GM19240 (cell line): Measurements from ENCODE around the gene INPP5A.
"Not testable (repeated sequence)": the region's sequence is repeated elsewhere in the genome, so short reads cannot be mapped to it uniquely, and the experiment has no call there.

Experiments
- DNase-seq: peaks from one replicate; pipeline ENCODE4 v3.0.0; 2011; ENCODE audit warnings: low spot score; ENCODE audit not compliant: insufficient read length

Gene INPP5A

GRCh38 chr10:132737390-132738048, 199.9 kb downstream of the INPP5A start:
- DNase-seq = no peak

- no peak for DNase-seq
These were observed 201.1 kb downstream of the INPP5A start for GRCh38 chr10:132738454-132739224.

- no peak for DNase-seq
These were observed 201.6 kb downstream of the INPP5A start for GRCh38 chr10:132739225-132739613.

DNA sequence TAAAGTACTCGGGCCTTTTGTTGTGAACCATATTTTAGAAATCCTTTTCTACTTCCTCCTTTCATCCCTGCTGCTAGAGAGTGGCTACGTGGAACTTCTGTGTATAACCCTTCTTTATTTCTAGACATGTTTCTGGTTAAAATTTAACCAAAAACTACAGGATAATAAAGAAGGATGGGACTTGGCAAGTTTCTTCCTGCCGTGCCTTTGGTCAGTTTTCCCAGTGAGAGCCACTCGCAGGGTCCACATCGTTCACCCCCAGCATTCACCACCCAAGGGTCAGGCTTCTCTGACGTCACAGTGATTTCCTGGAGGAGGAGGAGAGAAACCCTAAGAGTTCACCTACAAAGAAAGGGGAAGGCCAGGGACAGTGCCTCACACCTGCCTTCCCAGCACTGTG, 203.0 kb downstream of the INPP5A start:
- no peak for DNase-seq

DNA sequence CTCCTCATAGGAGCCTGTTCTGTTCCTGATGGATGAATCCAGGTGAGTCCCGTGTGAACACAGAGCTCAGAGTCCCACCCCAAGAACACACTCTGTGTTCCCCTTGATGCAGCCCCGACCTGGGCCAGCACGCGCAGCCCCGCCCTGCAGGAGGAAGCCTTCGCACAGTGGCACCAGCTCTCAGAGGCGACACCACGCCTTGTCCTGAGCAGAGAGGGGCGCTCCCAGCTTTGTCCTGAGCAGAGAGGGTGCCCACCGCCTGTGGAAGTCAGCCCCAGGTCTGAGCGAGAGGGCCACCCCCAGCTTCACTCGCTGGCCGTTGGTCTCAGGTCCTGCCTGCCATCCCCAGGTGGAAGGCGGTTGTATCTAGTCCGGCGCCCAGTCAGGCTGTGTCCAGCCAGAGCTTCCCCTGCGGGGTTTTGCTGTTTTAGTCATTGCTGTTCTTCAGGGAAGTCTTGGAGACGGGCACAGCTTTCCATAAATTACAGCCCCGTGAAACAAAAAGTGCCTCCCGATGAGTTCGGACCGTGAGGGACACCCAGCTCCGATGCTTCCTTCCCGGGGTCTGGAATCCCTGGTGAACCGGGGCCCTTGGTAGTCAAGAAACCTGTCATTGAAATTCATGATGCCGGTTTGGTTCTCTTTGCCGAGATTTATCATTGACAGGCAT, 204.7 kb downstream of the INPP5A start:
- DNase-seq = no peak

GRCh38 chr10:132742837-132743194, 205.2 kb downstream of the INPP5A start:
- no peak for DNase-seq

DNA sequence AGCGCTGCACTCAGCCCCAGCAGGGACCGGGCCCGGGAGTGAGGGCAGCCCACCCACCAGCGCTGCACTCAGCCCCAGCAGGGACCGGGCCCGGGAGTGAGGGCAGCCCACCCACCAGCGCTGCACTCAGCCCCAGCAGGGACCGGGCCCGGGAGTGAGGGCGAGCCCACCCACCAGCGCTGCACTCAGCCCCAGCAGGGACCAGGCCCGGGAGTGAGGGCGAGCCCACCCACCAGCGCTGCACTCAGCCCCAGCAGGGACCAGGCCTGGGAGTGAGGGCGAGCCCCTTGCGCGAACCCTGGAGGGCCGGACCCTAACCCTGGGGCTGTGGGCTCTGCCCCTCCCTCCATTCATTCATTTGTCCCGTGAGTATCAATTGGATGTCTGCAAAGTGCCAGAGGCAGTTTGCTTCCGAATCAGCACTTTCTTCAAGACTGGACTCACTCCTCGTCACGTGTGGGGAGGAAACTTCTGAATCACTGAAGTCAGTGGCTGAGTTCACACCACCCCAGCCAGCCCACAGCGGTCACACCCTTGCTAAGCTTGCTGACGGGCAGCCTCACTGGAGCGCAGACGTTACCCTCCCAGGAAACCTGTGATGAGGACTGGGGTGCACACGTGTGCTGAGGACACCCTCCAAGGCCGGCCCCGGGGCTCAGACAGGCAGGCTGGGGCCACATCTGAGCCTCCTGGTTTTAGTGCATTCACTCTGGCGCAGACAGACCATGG, 205.8 kb downstream of the INPP5A start:
- DNase-seq = not testable (repeated sequence)

DNA sequence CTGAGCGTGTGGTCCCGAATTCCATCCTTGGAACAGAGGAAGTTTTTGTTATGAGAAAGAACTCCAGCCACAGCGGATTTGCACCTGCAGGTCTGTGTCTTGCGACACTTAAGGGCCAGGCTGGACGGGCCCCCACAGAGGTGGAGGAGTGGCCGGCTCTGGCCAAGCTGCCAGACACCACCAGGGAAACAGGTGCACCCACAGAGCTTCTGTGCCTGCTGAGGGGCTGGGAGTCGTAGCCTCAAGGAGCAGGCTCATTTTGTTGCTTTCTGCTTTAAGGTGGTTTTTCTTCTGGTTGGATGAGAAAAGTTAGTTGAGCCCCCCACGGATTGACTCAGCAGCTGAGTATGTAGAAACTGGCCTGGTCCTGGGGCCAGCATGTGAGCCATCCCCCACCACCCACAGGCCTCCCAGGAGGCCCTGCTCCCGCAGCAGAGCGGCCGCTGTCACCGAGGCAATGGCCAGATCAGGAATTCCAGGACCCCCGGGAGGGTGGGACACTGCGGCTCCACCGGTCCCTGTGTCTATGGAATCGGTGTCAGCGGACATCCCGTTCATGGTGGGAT, 206.4 kb downstream of the INPP5A start:
- no peak for DNase-seq

DNA sequence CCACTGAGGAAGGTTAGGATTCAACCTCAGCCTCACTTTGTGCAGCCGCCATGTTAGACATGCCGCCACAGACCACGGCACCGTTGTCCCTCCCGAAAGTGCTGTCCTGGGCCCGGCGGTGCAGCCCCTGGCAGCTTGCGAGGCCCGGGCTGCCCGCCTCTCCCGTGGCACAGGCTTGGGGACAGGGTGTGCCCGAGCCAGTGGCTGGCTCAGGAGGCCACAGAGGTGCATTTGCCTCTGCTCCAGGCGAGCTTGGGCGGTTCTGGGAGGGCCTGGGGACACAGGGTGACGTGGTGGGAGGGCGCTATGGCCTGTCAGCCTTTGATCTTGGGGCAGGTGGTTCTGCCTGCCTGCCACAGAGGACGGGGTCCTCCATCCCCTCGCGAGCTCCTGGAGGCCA, 207.3 kb downstream of the INPP5A start:
- DNase-seq = no peak

GRCh38 chr10:132745511-132745910, 207.9 kb downstream of the INPP5A start:
- no peak for DNase-seq

GRCh38 chr10:132745971-132746370, 208.4 kb downstream of the INPP5A start:
- no peak for DNase-seq

- DNase-seq = no peak
These were observed 208.8 kb downstream of the INPP5A start for GRCh38 chr10:132746386-132746785.

DNA sequence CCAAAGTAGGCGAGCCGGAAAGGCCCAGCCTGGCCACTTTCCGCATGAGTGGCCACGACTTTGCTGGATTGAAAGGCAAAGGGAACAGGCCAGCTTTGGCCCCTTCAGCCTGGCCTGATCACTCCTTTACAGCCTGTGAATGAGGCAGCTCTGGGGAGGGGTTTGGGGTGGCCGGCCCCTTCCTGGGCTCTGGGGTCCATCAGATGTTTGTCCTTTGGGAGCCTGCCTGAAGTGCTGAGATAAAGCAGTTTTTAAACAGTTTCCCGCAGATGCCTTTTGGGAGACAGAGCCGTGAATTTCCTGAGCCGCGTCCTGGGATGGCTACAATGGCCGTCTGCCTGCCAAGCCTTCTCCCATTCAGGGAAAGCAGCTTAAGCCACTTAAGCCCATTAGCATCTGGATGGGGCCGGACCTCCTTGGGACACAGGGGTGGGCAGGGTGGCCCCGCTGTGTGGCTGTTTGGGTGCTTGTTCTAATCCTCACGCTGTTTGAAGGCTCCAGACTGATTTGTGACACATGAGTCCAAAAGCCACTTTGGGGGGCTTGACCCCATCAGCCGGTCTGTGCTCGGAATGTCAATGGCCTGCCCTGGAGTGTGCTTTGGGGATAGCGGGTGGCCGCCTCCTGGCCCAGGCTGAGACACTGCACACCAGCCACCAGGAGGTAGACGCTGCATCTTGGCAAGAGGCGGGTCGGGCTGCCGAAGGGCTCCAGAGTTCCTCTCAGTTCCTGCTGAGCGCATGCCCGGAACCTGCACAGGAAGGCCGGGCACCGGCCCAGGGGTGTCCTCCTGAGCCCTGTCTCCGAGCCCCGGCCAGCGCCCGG, 209.4 kb downstream of the INPP5A start:
- no peak for DNase-seq

DNA sequence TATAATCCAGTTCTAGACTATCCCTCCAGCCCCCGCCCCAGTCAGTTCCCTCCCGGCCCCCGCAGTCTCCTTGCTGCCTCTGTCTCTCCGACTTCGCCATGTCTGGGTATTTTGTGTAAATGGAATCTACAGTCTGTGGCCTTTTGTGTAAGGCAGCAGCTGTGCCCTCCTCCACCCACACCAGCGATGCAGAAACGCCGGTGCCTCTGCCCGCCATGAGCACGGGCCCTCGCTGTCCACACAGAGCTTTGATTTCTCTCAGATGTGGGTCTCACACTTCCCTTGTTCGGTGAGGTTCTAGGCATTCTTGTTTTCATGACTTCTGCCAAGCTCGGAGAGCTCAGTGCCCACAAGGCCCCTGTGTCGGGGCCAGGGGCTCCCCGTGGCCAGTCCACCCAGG, 210.5 kb downstream of the INPP5A start:
- DNase-seq = no peak

GRCh38 chr10:132748545-132749370, 211.2 kb downstream of the INPP5A start:
- no peak for DNase-seq

DNA sequence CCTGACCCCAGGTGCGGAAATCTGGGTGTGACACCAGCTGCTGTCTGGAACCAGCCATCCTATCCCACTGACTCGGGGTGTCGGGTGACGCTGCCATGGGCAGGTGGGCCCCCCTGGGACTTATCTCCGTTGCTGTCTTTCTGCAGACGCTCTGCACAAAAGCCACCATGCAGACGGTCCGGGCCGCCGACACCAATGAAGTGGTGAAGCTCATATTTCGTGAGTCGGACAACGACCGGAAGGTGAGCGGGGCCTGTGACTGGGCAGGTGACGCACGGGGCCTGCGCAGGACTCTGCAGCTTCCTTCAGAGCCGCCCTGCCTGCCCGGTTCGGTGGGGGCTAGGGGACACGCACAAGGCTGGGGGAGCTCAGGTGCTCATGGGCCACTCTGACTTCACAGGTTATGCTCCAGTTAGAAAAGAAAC, 211.8 kb downstream of the INPP5A start:
- DNase-seq = no peak

DNA sequence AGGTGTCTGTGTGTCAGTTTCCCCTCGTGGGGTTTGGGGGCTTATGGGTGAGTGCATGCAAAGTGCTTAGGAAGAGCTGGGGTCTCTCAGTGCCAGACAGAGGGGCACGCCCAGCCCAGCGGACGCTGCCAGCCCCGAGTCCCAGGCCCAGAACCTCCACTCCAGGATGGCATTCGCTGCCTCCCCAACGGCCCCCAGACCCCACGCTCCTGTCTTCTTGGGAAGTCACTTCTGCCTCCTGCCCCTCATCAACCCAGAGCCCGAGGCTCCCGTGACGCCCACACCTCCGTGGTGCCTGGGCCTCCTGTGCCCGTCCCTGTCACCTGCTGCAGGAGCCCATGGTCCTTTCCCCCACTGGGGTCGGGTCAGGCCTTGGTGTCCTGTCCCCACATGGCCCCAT, 213.3 kb downstream of the INPP5A start:
- DNase-seq = no peak

DNA sequence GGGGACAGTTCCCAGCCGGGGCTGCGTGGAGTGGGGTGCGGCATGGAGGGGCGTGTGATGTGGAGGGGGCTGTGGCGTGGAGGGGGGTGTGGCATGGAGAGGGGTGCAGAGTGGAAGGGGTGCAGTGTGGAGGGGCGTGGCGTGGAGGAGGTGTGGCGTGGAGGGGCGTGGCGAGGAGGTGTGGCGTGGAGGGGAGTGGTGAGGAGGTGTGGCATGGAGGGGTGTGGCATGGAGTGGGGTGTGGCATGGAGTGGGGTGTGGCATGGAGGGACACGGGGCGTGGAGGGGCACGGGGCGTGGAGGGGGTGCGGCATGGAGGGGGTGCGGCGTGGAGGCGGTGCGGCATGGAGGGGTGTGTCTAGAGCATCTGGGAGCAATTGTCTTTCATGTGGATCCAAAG, 214.8 kb downstream of the INPP5A start:
- DNase-seq = no peak

DNA sequence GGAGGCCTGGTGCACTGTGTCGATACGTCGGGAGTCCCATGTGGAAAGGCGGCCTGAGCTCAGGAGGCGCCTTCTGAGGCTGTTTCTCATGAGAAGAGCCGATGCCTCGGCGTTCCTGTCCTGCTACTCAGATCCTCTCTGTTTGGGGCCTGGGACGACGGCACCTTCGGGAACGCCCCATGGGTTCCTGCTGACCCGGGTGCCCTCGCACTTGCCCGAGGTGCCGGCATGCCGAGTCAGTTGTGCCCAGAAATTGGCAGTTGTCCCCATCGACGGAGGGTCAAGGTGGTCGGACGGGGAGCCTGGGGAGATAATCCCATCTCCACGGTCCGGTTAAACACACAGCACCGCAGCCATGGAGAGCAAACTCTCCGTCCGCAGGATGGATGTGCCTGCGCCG, 215.4 kb downstream of the INPP5A start:
- no peak for DNase-seq

DNA sequence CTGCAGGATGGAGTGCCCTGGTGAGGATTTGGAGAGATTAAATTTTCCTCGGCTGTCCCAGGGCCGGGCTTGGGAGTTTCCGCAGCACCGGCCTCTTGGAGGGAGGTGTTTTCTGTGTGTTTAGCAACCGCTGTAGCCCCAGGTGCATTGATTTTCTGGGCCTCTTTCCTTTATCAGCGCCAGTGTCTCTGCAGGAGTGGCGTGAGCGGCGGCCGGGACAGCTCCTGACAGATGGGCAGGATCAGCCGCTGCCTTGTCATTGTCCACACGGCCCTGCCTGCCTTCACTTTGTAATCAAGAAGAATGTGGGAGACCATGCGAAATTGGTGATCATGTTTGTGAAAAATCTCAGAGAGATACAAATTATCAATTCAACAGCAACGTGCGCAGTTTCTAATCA, 216.0 kb downstream of the INPP5A start:
- DNase-seq = no peak
